DMS114 treated with DMSO at 0.1 percent for 48 hours (cell line): Measurements from ENCODE around the gene CRIP1.

Experiments
- DNase-seq: peaks from one replicate; lab custom pipeline; 2025; ENCODE audit not compliant: unreplicated experiment; lab: John Stamatoyannopoulos, UW

The CRIP1 gene

GRCh38 chr14:105492031-105492970, 5.6 kb downstream of the CRIP1 start:
- no peak for DNase-seq

GRCh38 chr14:105492971-105493871, 6.5 kb downstream of the CRIP1 start:
- DNase-seq: no peak

- no peak for DNase-seq
Observed at GRCh38 chr14:105493921-105494605, 7.4 kb downstream of the CRIP1 start.

GRCh38 chr14:105494606-105494929, 7.9 kb downstream of the CRIP1 start:
- DNase-seq: no peak

GRCh38 chr14:105495101-105495989, 8.7 kb downstream of the CRIP1 start:
- no peak for DNase-seq

- no peak for DNase-seq
Observed at GRCh38 chr14:105495990-105496830, 9.5 kb downstream of the CRIP1 start.

GRCh38 chr14:105496831-105497591, 10.3 kb downstream of the CRIP1 start:
- no peak for DNase-seq

- no peak for DNase-seq
Observed at GRCh38 chr14:105497671-105498429, 11.2 kb downstream of the CRIP1 start.

- DNase-seq: no peak
Observed at GRCh38 chr14:105498430-105499255, 12.0 kb downstream of the CRIP1 start.

- no peak for DNase-seq
Observed at GRCh38 chr14:105499256-105500035, 12.8 kb downstream of the CRIP1 start.

GRCh38 chr14:105500036-105500725, 13.5 kb downstream of the CRIP1 start:
- DNase-seq: no peak

- DNase-seq: no peak
Observed at GRCh38 chr14:105500726-105501101, 14.0 kb downstream of the CRIP1 start.

- DNase-seq: no peak
Observed at GRCh38 chr14:105501504-105502291, 15.0 kb downstream of the CRIP1 start.

GRCh38 chr14:105502446-105503295, 16.0 kb downstream of the CRIP1 start:
- no peak for DNase-seq
